Gastroesophageal sphincter (tissue), 4 donors: ENCODE data around the gene VEZF1. TPM values are rescaled to one million over a fixed set of nuclear protein-coding genes. Genes with fewer than 3 reads are reported as not detected.

Experiments used
- ATAC-seq: fragments of 150-250 bp; one replicate; pipeline ENCODE4 v1.9.1; 2016; ENCODE audit warnings: mild to moderate bottlenecking, moderate library complexity
- H3K27ac ChIP-seq, 4 donors: fragments of 200-600 bp; sonication (generic) in 3 of 4; 1 replicate in 3 of 4; 2 replicates in 1 of 4; pipeline ENCODE4 v1.5.1; 2016 to 2019
- H3K27me3 ChIP-seq: fragments of 200-600 bp; sonication (generic); one replicate; pipeline ENCODE4 v1.5.1; 2019
- H3K36me3 ChIP-seq, 2 donors: fragments of 200-600 bp; sonication (generic); one replicate each; pipeline ENCODE4 v1.5.1; 2019; ENCODE audit warnings: control low read depth in 1 of 2
- H3K4me1 ChIP-seq, 3 donors: fragments of 200-600 bp; sonication (generic); 1 replicate in 2 of 3; 2 replicates in 1 of 3; pipeline ENCODE4 v1.5.1; 2016 to 2019; ENCODE audit warnings: control low read depth in 2 of 3
- H3K4me3 ChIP-seq, 2 donors: fragments of 200-600 bp; sonication (generic); one replicate each; pipeline ENCODE4 v1.5.1; 2019; ENCODE audit warnings: mild to moderate bottlenecking in 1 of 2, moderate library complexity in 1 of 2
- H3K9me3 ChIP-seq, 3 donors: fragments of 200-600 bp; sonication (generic); one replicate each; pipeline ENCODE4 v1.5.1; 2017 to 2019; ENCODE audit warnings: control low read depth in 2 of 3
- CTCF ChIP-seq, 4 experiments: fragments of 200-600 bp in 2 of 4; fragments of 450-650 bp in 2 of 4; sonication (generic) in 1 of 4; IDR thresholded peaks; one replicate each; pipeline ENCODE4 v1.5.1; 2017 to 2019; ENCODE audit warnings: antibody characterized with exemption in 4 of 4, mild to moderate bottlenecking in 2 of 4, moderate library complexity in 2 of 4
- EP300 ChIP-seq: sonication (generic); formaldehyde crosslinking; IDR thresholded peaks from one replicate; pipeline ENCODE4 v1.6.1; 2017; ENCODE audit warnings: antibody characterized with exemption, mild to moderate bottlenecking
- POLR2A ChIP-seq, 2 donors: fragments of 450-650 bp; IDR thresholded peaks; one replicate each; pipeline ENCODE4 v1.6.1; 2017; ENCODE audit warnings: antibody characterized with exemption in 2 of 2, mild to moderate bottlenecking in 2 of 2, moderate library complexity in 1 of 2
- POLR2AphosphoS5 ChIP-seq: sonication (generic); formaldehyde crosslinking; IDR thresholded peaks from one replicate; pipeline ENCODE4 v1.6.1; 2017; ENCODE audit warnings: antibody characterized with exemption
- WGBS, 2 donors: methylation state at CpG; one replicate each; pipeline ENCODE4 v1.1.5; 2018; ENCODE audit warnings: low coverage in 1 of 2; 5-methylcytosine and 5-hydroxymethylcytosine counted together
- total RNA-seq, 4 donors: library from RNA; depleted of rRNA; stranded (reverse); fragments of >200 nt; gene quantifications; one replicate each; pipeline ENCODE4 v1.1.0, GENCODE V29; 2016

VEZF1 gene
- total RNA-seq, 4 donors from 2014 or later: 115 to 148 (median 132) TPM

GRCh38 chr17:57999010-57999495 is 11.0 kb upstream of the VEZF1 start:
- H3K27ac ChIP-seq: peak overlapping the region in 3 of 4 donors; percentile 3 to 31 (median 13)
- no peak overlapping the region for H3K4me3 ChIP-seq
- H3K27me3 ChIP-seq: no peaks in the 10 kb centered on the region
- no peak for TF ChIP-seq POLR2AphosphoS5
- no peak for TF ChIP-seq CTCF (IDR thresholded peaks at IDR 0.05)
- no peak for TF ChIP-seq POLR2A (IDR thresholded peaks at IDR 0.05)
- TF ChIP-seq EP300: no peak
- H3K9me3 ChIP-seq: no peaks in the 10 kb centered on the region
- no peak for ATAC-seq
- peaks cover 14 to 73% (median 26%) of the 10 kb centered on the region in 3 donors for H3K4me1 ChIP-seq
- H3K36me3 ChIP-seq: peaks cover 0 to 49% of the 10 kb centered on the region in 2 donors

- ATAC-seq: no peak
- 62 to 97% methylated on average over 3 of the region's 3 CpGs for WGBS, 2 donors
- Histone ChIP-seq H3K36me3 (peaks cover 0 to 31% of the 10 kb centered on the region in 2 donors), H3K4me1 (peaks cover 14 to 73% (median 19%) of the 10 kb centered on the region in 3 donors), H3K27ac (no peak overlapping the region), H3K4me3 (no peak overlapping the region), H3K9me3 (no peaks in the 10 kb centered on the region), H3K27me3 (no peaks in the 10 kb centered on the region)
- TF ChIP-seq POLR2A (IDR thresholded peaks at IDR 0.05) (no peak), CTCF (IDR thresholded peaks at IDR 0.05) (no peak), POLR2AphosphoS5 (no peak)
Measured at GRCh38 chr17:57997085-57997809, 9.2 kb upstream of the VEZF1 start.

GRCh38 chr17:57995076-57995956 is 7.3 kb upstream of the VEZF1 start:
- H3K9me3 ChIP-seq: no peaks in the 10 kb centered on the region
- H3K27me3 ChIP-seq: no peaks in the 10 kb centered on the region
- peak; percentile 87 for ATAC-seq
- 21 to 51% methylated on average over 2 to 4 of the region's 4 CpGs for WGBS, 2 donors
- peaks cover 14 to 54% (median 16%) of the 10 kb centered on the region in 3 donors for H3K4me1 ChIP-seq
- peak overlapping the region; percentile 52 to 78 (median 78) for H3K27ac ChIP-seq
- TF ChIP-seq POLR2AphosphoS5 (peak; percentile 63), CTCF (IDR thresholded peaks at IDR 0.05) (peak; percentile 56 to 87 (median 80)), EP300 (no peak), POLR2A (IDR thresholded peaks at IDR 0.05) (no peak)
- H3K36me3 ChIP-seq: peaks cover 0 to 20% of the 10 kb centered on the region in 2 donors
- no peak overlapping the region for H3K4me3 ChIP-seq

GRCh38 chr17:57994436-57994835 is 6.4 kb upstream of the VEZF1 start:
- Histone ChIP-seq H3K27me3 (no peaks in the 10 kb centered on the region), H3K4me3 (no peak overlapping the region), H3K9me3 (no peaks in the 10 kb centered on the region), H3K4me1 (peaks cover 14 to 53% (median 16%) of the 10 kb centered on the region in 3 donors), H3K36me3 (peaks cover 0 to 13% of the 10 kb centered on the region in 2 donors), H3K27ac (peak overlapping the region; percentile 52 to 78 (median 78))
- no peak for TF ChIP-seq POLR2AphosphoS5
- no peak for TF ChIP-seq CTCF (IDR thresholded peaks at IDR 0.05)
- no peak for ATAC-seq
- 12 to 14% methylated on average over 2 of the region's 2 CpGs for WGBS, 2 donors
